ENCODE measurements around the gene HEMK1. TPM values are rescaled to one million over a fixed set of nuclear protein-coding genes. Genes with fewer than 3 reads are reported as not detected.

Gene HEMK1
- total RNA-seq, 1 experiment from 2014 or later: 12.5 TPM

- no peak for TF ChIP-seq CTCF (conservative IDR thresholded peaks at IDR 0.05)
- Histone ChIP-seq H3K9ac (ENCODE audit: extremely low read depth, insufficient read length, low read length) (no peak overlapping the region), H3K18ac (ENCODE audit: insufficient read length, low read depth, low read length) (no peak overlapping the region), H3K4me1 (ENCODE audit: insufficient read depth, low read length) (no peaks in the 10 kb centered on the region), H3K56ac (ENCODE audit: insufficient read length, low read depth, low read length) (no peak overlapping the region), H2BK120ac (ENCODE audit: low read depth, low read length, poor library complexity, severe bottlenecking) (no peak overlapping the region), H2BK20ac (ENCODE audit: low read depth, low read length, poor library complexity, severe bottlenecking) (no peak overlapping the region), H2AK5ac (ENCODE audit: insufficient read length, low read length) (no peak overlapping the region), H3K27me3 (ENCODE audit: insufficient read depth, low read length) (no peaks in the 10 kb centered on the region), H3K14ac (ENCODE audit: insufficient read depth, low read length) (no peak overlapping the region), H3K79me2 (ENCODE audit: insufficient read depth, low read length) (no peaks in the 10 kb centered on the region), H3K23me2 (ENCODE audit: insufficient read length, low read depth, low read length, poor library complexity, severe bottlenecking) (no peaks in the 10 kb centered on the region), H3K4ac (ENCODE audit: low read depth, low read length) (no peak overlapping the region), H3T11ph (ENCODE audit: low read length) (no peak overlapping the region), H3K27ac (ENCODE audit: insufficient read length, low read depth, low read length) (no peak overlapping the region), H3K4me2 (ENCODE audit: insufficient read depth, insufficient read length, low read length) (no peak overlapping the region), H3K23ac (ENCODE audit: insufficient read length, low read depth, low read length) (no peak overlapping the region), H2BK5ac (ENCODE audit: insufficient read length, low read length) (no peak overlapping the region), H4K91ac (ENCODE audit: insufficient read length, low read depth, low read length) (no peak overlapping the region), H4K5ac (ENCODE audit: insufficient read length, low read depth, low read length) (no peak overlapping the region), H4K20me1 (ENCODE audit: control insufficient read depth, insufficient read depth, insufficient read length) (no peaks in the 10 kb centered on the region), H3K9me3 (ENCODE audit: control insufficient read depth, low read depth, low read length) (no peaks in the 10 kb centered on the region), H2AFZ (ENCODE audit: low read length) (no peak overlapping the region), H3K79me1 (ENCODE audit: insufficient read depth, low read depth, low read length, poor library complexity, severe bottlenecking) (no peaks in the 10 kb centered on the region), H4K8ac (replicated peaks; ENCODE audit: insufficient read length, low read depth, low read length) (no peak overlapping the region), H2BK15ac (ENCODE audit: low read depth, low read length) (no peak overlapping the region), H2BK12ac (ENCODE audit: insufficient read length, low read depth, low read length) (no peak overlapping the region)
- H3K4me3 Mint-ChIP-seq: no peak overlapping the region; a peak in 1 of 5 replicates
- H3K4me1 Mint-ChIP-seq: peaks cover 16 to 23% of the 10 kb centered on the region in 2 experiments
- no peaks in the 10 kb centered on the region for H3K9me3 Mint-ChIP-seq
- peaks cover 12% of the 10 kb centered on the region for H3K27me3 Mint-ChIP-seq (ENCODE audit: low read depth)
- no CpG with 5 or more reads among the region's 9 CpGs for WGBS (ENCODE audit: extremely low coverage, insufficient read length, low lambda C conversion rate)
- no peak for DNase-seq
- H3K27ac Mint-ChIP-seq: no peak overlapping the region
- H3K36me3 Mint-ChIP-seq (ENCODE audit: insufficient read depth in 1 of 3, low read depth in 3 of 3): no peaks in the 10 kb centered on the region
Observed at GRCh38 chr3:50551054-50551659, 18.2 kb upstream of the HEMK1 start.

Measured in H9 (cell line).